H1 (cell line): ENCODE data around the gene MMAB. TPM values are rescaled to one million over a fixed set of nuclear protein-coding genes. Genes with fewer than 3 reads are reported as not detected.

ENCODE experiments used
- CTCF ChIA-PET: fragments of 300-600 bp; sonication (Branson Sonifier 250); formaldehyde crosslinking; loops from one replicate; lab custom pipeline; 2021; ENCODE audit not compliant: partially characterized antibody; lab: Charles Lee
- POLR2A ChIA-PET: fragments of 300-600 bp; sonication (Branson Sonifier 250); formaldehyde crosslinking; loops from one replicate; lab custom pipeline; 2021; ENCODE audit warnings: inconsistent platforms; ENCODE audit not compliant: partially characterized antibody; lab: Charles Lee
- DNase-seq, 2 experiments: peaks; one replicate each; pipeline versions ENCODE4 v3.0.0 to v3.0.0-alpha.2; 2010 to 2022; ENCODE audit warnings: low spot score in 2 of 2, low read depth in 1 of 2, mixed read lengths in 1 of 2
- FAIRE-seq: peaks from 2 replicates; lab custom pipeline; 2011; peaks lifted over from hg19 to GRCh38; lab: Jason Lieb, UNC
- H2AFZ ChIP-seq: 2 replicates; pipeline ENCODE4 v1.8.1; 2012; ENCODE audit warnings: low read length, inconsistent platforms
- H2AK5ac ChIP-seq: 2 replicates; pipeline ENCODE4 v1.6.1; 2013; ENCODE audit warnings: low read depth, low read length
- H2BK120ac ChIP-seq: replicated peaks from 2 replicates; pipeline ENCODE3; 2013; ENCODE audit warnings: low read depth, low read length, inconsistent platforms
- H2BK12ac ChIP-seq: 2 replicates; pipeline ENCODE4 v1.6.1; 2013; ENCODE audit warnings: low read depth, low read length
- H2BK15ac ChIP-seq: 2 replicates; pipeline ENCODE4 v1.6.1; 2013; ENCODE audit warnings: low read length
- H2BK20ac ChIP-seq: 2 replicates; pipeline ENCODE4 v1.6.1; 2013; ENCODE audit warnings: low read length
- H2BK5ac ChIP-seq: 2 replicates; pipeline ENCODE4 v1.6.1; 2013; ENCODE audit warnings: low read depth, low read length
- H3K14ac ChIP-seq: 2 replicates; pipeline ENCODE4 v1.6.1; 2013; ENCODE audit warnings: inconsistent platforms; ENCODE audit not compliant: insufficient read length
- H3K18ac ChIP-seq: 2 replicates; pipeline ENCODE4 v1.6.1; 2013; ENCODE audit warnings: low read length; ENCODE audit errors: extremely low read depth
- H3K23ac ChIP-seq: 2 replicates; pipeline ENCODE4 v1.6.1; 2013; ENCODE audit warnings: inconsistent platforms; ENCODE audit not compliant: insufficient read length
- H3K23me2 ChIP-seq: 2 replicates; pipeline ENCODE4 v1.6.1; 2013; ENCODE audit warnings: low read depth, low read length
- H3K27ac ChIP-seq: 2 replicates; pipeline ENCODE4 v1.6.1; 2011; ENCODE audit warnings: low read depth, low read length, inconsistent platforms
- H3K27me3 ChIP-seq, 4 experiments: replicated peaks in 1 of 4; 1 replicate in 1 of 4; 2 replicates in 3 of 4; pipeline versions ENCODE4 v1.6.1 to v1.8.1; 2011 to 2013; ENCODE audit warnings: low read length in 3 of 4, mild to moderate bottlenecking in 3 of 4, inconsistent platforms in 2 of 4, mixed read lengths in 2 of 4, moderate library complexity in 1 of 4; ENCODE audit not compliant: control insufficient read depth in 3 of 4, insufficient read depth in 3 of 4; ENCODE audit errors: extremely low read depth in 1 of 4
- H3K36me3 ChIP-seq, 4 experiments: 2 replicates each; pipeline versions ENCODE4 v1.6.1 to v1.8.1; 2011 to 2013; ENCODE audit warnings: mild to moderate bottlenecking in 4 of 4, low read length in 3 of 4, moderate library complexity in 2 of 4, control low read depth in 1 of 4, inconsistent platforms in 1 of 4; ENCODE audit not compliant: insufficient read depth in 4 of 4, control insufficient read depth in 2 of 4
- H3K4ac ChIP-seq: replicated peaks from 2 replicates; pipeline ENCODE3; 2013; ENCODE audit warnings: low read length, low read depth, mixed read lengths, inconsistent platforms; ENCODE audit not compliant: insufficient read length
- H3K4me1 ChIP-seq, 4 experiments: replicated peaks in 1 of 4; 1 replicate in 1 of 4; 2 replicates in 3 of 4; pipeline versions ENCODE4 v1.6.1 to v1.8.1; 2011 to 2013; ENCODE audit warnings: low read length in 3 of 4, inconsistent platforms in 2 of 4, mixed read lengths in 1 of 4; ENCODE audit not compliant: insufficient read depth in 4 of 4, control insufficient read depth in 3 of 4
- H3K4me2 ChIP-seq, 2 experiments: 2 replicates each; pipeline versions ENCODE4 v1.6.1 to v1.8.1; 2011 to 2013; ENCODE audit warnings: low read depth in 2 of 2, low read length in 2 of 2, control low read depth in 1 of 2, inconsistent platforms in 1 of 2, mild to moderate bottlenecking in 1 of 2; ENCODE audit not compliant: insufficient read depth in 1 of 2
- H3K4me3 ChIP-seq, 4 experiments: fragments of 200-600, 300-600 bp in 1 of 4; sonication (generic), shearing (Covaris generic), sonication (Bioruptor Twin) in 1 of 4; 2 replicates each; pipeline versions ENCODE4 v1.5.1 to v1.8.1; 2011 to 2016; ENCODE audit warnings: low read length in 4 of 4, low read depth in 3 of 4, control low read depth in 2 of 4, inconsistent platforms in 2 of 4, mild to moderate bottlenecking in 2 of 4, mixed read lengths in 1 of 4, moderate library complexity in 1 of 4; ENCODE audit not compliant: insufficient read depth in 2 of 4; ENCODE audit errors: extremely low read depth in 1 of 4
- H3K56ac ChIP-seq: replicated peaks from 2 replicates; pipeline ENCODE3; 2013; ENCODE audit warnings: low read depth, mild to moderate bottlenecking, mixed read lengths, low read length, inconsistent platforms; ENCODE audit not compliant: insufficient read length
- H3K79me1 ChIP-seq: 2 replicates; pipeline ENCODE4 v1.6.1; 2013; ENCODE audit warnings: low read depth, low read length, control low read depth
- H3K79me2 ChIP-seq, 2 experiments: 2 replicates each; pipeline versions ENCODE4 v1.6.1 to v1.8.1; 2012 to 2013; ENCODE audit warnings: low read length in 2 of 2, mild to moderate bottlenecking in 2 of 2, inconsistent platforms in 1 of 2; ENCODE audit not compliant: insufficient read depth in 2 of 2, control insufficient read depth in 1 of 2
- H3K9ac ChIP-seq, 4 experiments: replicated peaks in 1 of 4; 1 replicate in 1 of 4; 2 replicates in 3 of 4; pipeline versions ENCODE4 v1.6.1 to v1.8.1; 2011 to 2013; ENCODE audit warnings: low read depth in 3 of 4, low read length in 3 of 4, control low read depth in 2 of 4, mild to moderate bottlenecking in 2 of 4, moderate library complexity in 2 of 4, inconsistent platforms in 1 of 4; ENCODE audit errors: extremely low read depth in 1 of 4
- H3K9me3 ChIP-seq, 2 experiments: 2 replicates each; pipeline versions ENCODE4 v1.6.1 to v1.8.1; 2012 to 2013; ENCODE audit warnings: mild to moderate bottlenecking in 2 of 2, moderate library complexity in 2 of 2, control low read depth in 1 of 2, inconsistent platforms in 1 of 2, low read depth in 1 of 2, low read length in 1 of 2, mixed read lengths in 1 of 2; ENCODE audit not compliant: insufficient read depth in 2 of 2
- H4K20me1 ChIP-seq, 2 experiments: replicated peaks in 1 of 2; 2 replicates each; pipeline versions ENCODE3 to v1.8.1; 2011 to 2013; ENCODE audit warnings: inconsistent platforms in 2 of 2, low read length in 2 of 2, mild to moderate bottlenecking in 1 of 2; ENCODE audit not compliant: insufficient read depth in 2 of 2, control insufficient read depth in 1 of 2
- H4K5ac ChIP-seq: 2 replicates; pipeline ENCODE4 v1.6.1; 2013; ENCODE audit warnings: low read length, low read depth, mixed read lengths, inconsistent platforms; ENCODE audit not compliant: insufficient read length
- H4K8ac ChIP-seq: 2 replicates; pipeline ENCODE4 v1.8.0; 2013; ENCODE audit warnings: mild to moderate bottlenecking, moderate library complexity, low read length, inconsistent platforms; ENCODE audit not compliant: insufficient read depth; ENCODE audit errors: extremely low read depth
- H4K91ac ChIP-seq: replicated peaks from 2 replicates; pipeline ENCODE3; 2013; ENCODE audit warnings: low read length, mixed read lengths, inconsistent platforms; ENCODE audit not compliant: insufficient read length
- BCL11A ChIP-seq, 2 experiments: IDR thresholded peaks; one replicate each; pipeline ENCODE4 v1.6.1; 2011; ENCODE audit warnings: low read depth in 2 of 2, low read length in 2 of 2, mild to moderate bottlenecking in 2 of 2
- CEBPB ChIP-seq: IDR thresholded peaks from 2 replicates; pipeline ENCODE4 v1.6.1; 2012; ENCODE audit warnings: low read depth, low read length
- SP2 ChIP-seq: IDR thresholded peaks from 2 replicates; pipeline ENCODE4 v1.6.1; 2012; ENCODE audit warnings: mild to moderate bottlenecking, low read length, inconsistent platforms
- ZNF274 ChIP-seq: IDR thresholded peaks from 2 replicates; pipeline ENCODE4 v1.7.0; 2012; ENCODE audit warnings: low read length, borderline replicate concordance; ENCODE audit errors: extremely low read depth
- WGBS, 2 experiments: shearing (Covaris generic) in 1 of 2; methylation state at CpG; one replicate each; pipeline versions ENCODE4 v1.1.6 to v1.1.7; 2013 to 2015; ENCODE audit warnings: low lambda C conversion rate in 2 of 2, mixed read lengths in 2 of 2, inconsistent platforms in 1 of 2, low coverage in 1 of 2, missing lambda C conversion rate in 1 of 2; ENCODE audit not compliant: insufficient replicate concordance in 2 of 2, insufficient coverage in 1 of 2, insufficient read length in 1 of 2; ENCODE audit errors: extremely low coverage in 1 of 2, missing lambda C conversion rate in 1 of 2; 5-methylcytosine and 5-hydroxymethylcytosine counted together
- long read RNA-seq, 2 experiments: library from RNA in 1 of 2; library from capped mRNA in 1 of 2; stranded (forward); transcript quantifications; one replicate each; pipeline ENCODE4 v2.0.0, GENCODE V29; 2021; ENCODE audit warnings: inconsistent platforms in 1 of 2
- polyA minus RNA-seq, 3 experiments: library from RNA; depleted of rRNA, polyadenylated mRNA; stranded (reverse); fragments of >200 nt; gene quantifications; 1 replicate in 2 of 3; 2 replicates in 1 of 3; pipeline ENCODE4 v1.2.3, GENCODE V29; 2011
- polyA plus RNA-seq, 7 experiments: library from polyadenylated mRNA; depleted of rRNA in 3 of 7; stranded (reverse) in 5 of 7; unstranded in 2 of 7; fragments of >200 nt in 5 of 7; fragments of 200-250 nt in 2 of 7; gene quantifications; 1 replicate in 5 of 7; 2 replicates in 1 of 7; 4 replicates in 1 of 7; pipeline versions ENCODE4 v1.2.1 to v1.2.3, GENCODE V29; 2011 to 2013; ENCODE audit warnings: missing spikeins in 2 of 7, mixed read lengths in 2 of 7
- total RNA-seq: library from RNA; stranded (reverse); fragmentation: NEBNext Ultra II Directional; extraction: Animal tissue kit (Norgen Biotek cat#: 25700); gene quantifications from 2 replicates; pipeline ENCODE4 v1.2.1, GENCODE V29; 2021

Gene MMAB
- total RNA-seq, result 17.1 and 18.5 TPM in 2 replicates
- polyA plus RNA-seq (2011; rRNA removed), result 12.9 and 14.5 TPM in 2 replicates
- 15.4 TPM for polyA plus RNA-seq (2011; cell fraction: cytosol; rRNA removed)
- 14.1 TPM for polyA plus RNA-seq (2011; cell fraction: nucleus; rRNA removed)
- polyA plus RNA-seq (2012, experiment 1 of 2), result 19.3 to 22.5 TPM (median 21.5 TPM) in 4 replicates
- 24.4 TPM for polyA plus RNA-seq (2012, experiment 2 of 2)
- polyA plus RNA-seq (2013, experiment 1 of 2), result 13.2 TPM
- 14.4 TPM for polyA plus RNA-seq (2013, experiment 2 of 2)
- 11.6 and 14.7 TPM in 2 replicates for polyA minus RNA-seq (2011; rRNA and poly(A)+ RNA removed)
- 11.4 TPM for polyA minus RNA-seq (2011; cell fraction: cytosol; rRNA and poly(A)+ RNA removed)
- 16.3 TPM for polyA minus RNA-seq (2011; cell fraction: nucleus; rRNA and poly(A)+ RNA removed)
- long read RNA-seq, experiment 1, full-length matches to known transcripts, result 4 of 13 reads
- long read RNA-seq, experiment 1, partial matches to known transcripts, result 2 of 13 reads
- long read RNA-seq, experiment 1, other reads (novel, unspliced or antisense), result 7 of 13 reads
- long read RNA-seq, experiment 2, full-length matches to known transcripts, result 38 of 47 reads
- long read RNA-seq, experiment 2, partial matches to known transcripts, result 0 of 47 reads
- long read RNA-seq, experiment 2, other reads (novel, unspliced or antisense), result 9 of 47 reads

DNA sequence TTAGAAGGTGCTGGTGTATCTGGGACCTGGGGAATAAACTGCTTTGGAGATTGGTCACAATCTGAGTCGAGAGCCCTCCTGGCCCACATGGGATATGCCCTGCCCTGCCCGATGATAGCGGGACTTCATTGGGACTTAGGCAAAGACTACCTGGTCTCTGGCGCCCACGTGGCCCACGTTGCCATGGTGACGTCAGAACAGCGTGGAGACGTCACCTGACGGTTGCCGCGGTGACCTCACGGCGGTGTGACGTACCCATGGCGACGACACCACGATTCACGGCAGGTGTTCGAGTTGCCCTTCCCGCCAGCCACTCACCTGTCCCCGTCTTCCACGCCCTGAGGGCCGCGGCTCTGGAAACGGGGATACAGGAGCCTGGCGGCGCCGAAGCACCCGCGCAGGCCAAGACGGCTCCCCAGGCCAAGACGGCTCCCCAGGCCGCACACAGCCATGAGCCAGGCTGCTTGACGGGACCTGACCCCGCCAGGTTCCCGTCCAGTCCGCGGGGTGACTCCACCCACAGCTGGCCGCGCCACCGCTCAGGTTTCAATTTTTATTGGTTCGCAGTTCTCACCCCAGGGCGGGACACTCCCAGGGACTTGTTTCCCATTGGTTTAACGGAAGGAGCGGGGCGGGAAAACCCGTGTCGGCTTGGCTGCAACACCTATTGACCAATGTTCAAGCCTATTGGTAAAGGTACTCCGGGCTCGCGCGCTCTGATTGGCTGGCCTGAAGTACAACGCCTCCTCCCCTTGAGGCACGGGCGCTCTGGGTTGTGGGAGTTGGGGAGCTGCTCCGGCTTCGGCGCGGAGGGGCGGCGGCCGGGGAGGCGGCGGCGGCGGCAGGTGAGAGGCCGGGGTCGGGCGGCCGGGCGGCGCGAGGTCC, at the start of gene MMAB, which contains the start of gene MVK:
Gene MMAB, minus strand, starts transcription at position 476 of the 885 bp plus-strand sequence. Its CDS starts 24 bp downstream, at position 452.
Gene MVK, plus strand, starts transcription at position 766 of the 885 bp plus-strand sequence. CDS start 1,029 bp downstream, outside the sequence.
- peaks cover 5% of the 10 kb centered on the region; the same call in 1 of the 2 replicates for H3K23me2 ChIP-seq
- no peak within 1 kb of the TSS for H2AK5ac ChIP-seq
- H4K5ac ChIP-seq, result peak within 1 kb of the TSS; percentile 92
- no peaks in the 10 kb centered on the region for H3K79me1 ChIP-seq
- peak within 1 kb of the TSS; percentile 93 for H3K56ac ChIP-seq
- H4K91ac ChIP-seq, result peak within 1 kb of the TSS; percentile 97
- peaks cover 0 to 2% of the 10 kb centered on the region in 2 experiments for H4K20me1 ChIP-seq
- peak within 1 kb of the TSS; percentile 25; the same call in 1 of the 2 replicates for H2BK15ac ChIP-seq
- no peaks in the 10 kb centered on the region for H3K9me3 ChIP-seq
- H3K14ac ChIP-seq, result no peak within 1 kb of the TSS
- peak within 1 kb of the TSS; percentile 88 for H2BK12ac ChIP-seq
- peak within 1 kb of the TSS; percentile 88 for H2AFZ ChIP-seq
- peak within 1 kb of the TSS; percentile 99 for H2BK5ac ChIP-seq
- H3K4ac ChIP-seq, result peak within 1 kb of the TSS; percentile 39
- H3K18ac ChIP-seq, result peak within 1 kb of the TSS; percentile 98
- H2BK120ac ChIP-seq, result peak within 1 kb of the TSS; percentile 69
- H4K8ac ChIP-seq, result peak within 1 kb of the TSS; percentile 98; the same call in 1 of the 2 replicates
- H3K4me1 ChIP-seq, result peaks cover 2 to 4% (median 3%) of the 10 kb centered on the region in 4 experiments; a peak in 4 of 7 replicates
- CTCF ChIA-PET, result interaction anchor here (0.8 to 3.6 kb wide), 12 partner anchors 8 to 232 kb away, joined by 3 to 18 read pairs (median 4); no protein-coding TSS in a partner anchor
- peak within 1 kb of the TSS; percentile 94 to 97 for H3K4me2 ChIP-seq
- H3K79me2 ChIP-seq, result peaks cover 0 to 6% of the 10 kb centered on the region in 2 experiments; a peak in 1 of 4 replicates
- H3K9ac ChIP-seq, result peak within 1 kb of the TSS; percentile 55 to 69 (median 68)
- no peaks in the 10 kb centered on the region for H3K27me3 ChIP-seq
- peak; percentile 96 to 99 for DNase-seq
- POLR2A ChIA-PET, result interaction anchor here (0.9 to 3.0 kb wide), 5 partner anchors 10 to 111 kb away, joined by 3 to 13 read pairs (median 5); no protein-coding TSS in a partner anchor
- 5% methylated on average over 56 of the region's 74 CpGs; no CpG with 5 or more reads in 1 of the 2 experiments for WGBS, 2 experiments
- H2BK20ac ChIP-seq, result no peak within 1 kb of the TSS
- peaks cover 9 to 26% (median 15%) of the 10 kb centered on the region in 4 experiments; a peak in 7 of 8 replicates for H3K36me3 ChIP-seq
- H3K23ac ChIP-seq, result no peak within 1 kb of the TSS
- peak within 1 kb of the TSS; percentile 91 for H3K27ac ChIP-seq
- FAIRE-seq, result peak; percentile 28
- H3K4me3 ChIP-seq, result peak within 1 kb of the TSS; percentile 80 to 87 (median 81)
- TF ChIP-seq SP2 (peak; percentile 47), BCL11A (IDR thresholded peaks at IDR 0.05; ENCODE audit: low read depth in 2 of 2, low read length in 2 of 2) (no peak), CEBPB (peak; percentile 26; the same call in 1 of the 2 replicates), ZNF274 (no peak)
